Measurements from ENCODE around the gene USP17L21.
"Not testable (repeated sequence)": the region's sequence is repeated elsewhere in the genome, so short reads cannot be mapped to it uniquely, and the experiment has no call there.

The USP17L21 gene, protein sequence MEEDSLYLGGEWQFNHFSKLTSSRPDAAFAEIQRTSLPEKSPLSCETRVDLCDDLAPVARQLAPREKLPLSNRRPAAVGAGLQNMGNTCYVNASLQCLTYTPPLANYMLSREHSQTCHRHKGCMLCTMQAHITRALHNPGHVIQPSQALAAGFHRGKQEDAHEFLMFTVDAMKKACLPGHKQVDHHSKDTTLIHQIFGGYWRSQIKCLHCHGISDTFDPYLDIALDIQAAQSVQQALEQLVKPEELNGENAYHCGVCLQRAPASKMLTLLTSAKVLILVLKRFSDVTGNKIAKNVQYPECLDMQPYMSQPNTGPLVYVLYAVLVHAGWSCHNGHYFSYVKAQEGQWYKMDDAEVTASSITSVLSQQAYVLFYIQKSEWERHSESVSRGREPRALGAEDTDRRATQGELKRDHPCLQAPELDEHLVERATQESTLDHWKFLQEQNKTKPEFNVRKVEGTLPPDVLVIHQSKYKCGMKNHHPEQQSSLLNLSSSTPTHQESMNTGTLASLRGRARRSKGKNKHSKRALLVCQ

GRCh38 chr4:9262572-9262971 is at the start of gene USP17L21:
TSS of gene USP17L21 (plus strand) at chr4:9262872. CDS start at chr4:9262872, 0 bp downstream.
- not testable (repeated sequence) for DNase-seq

- DNase-seq: not testable (repeated sequence)
Observed at GRCh38 chr4:9214701-9215100, 48.0 kb upstream of the USP17L21 start.

DNA sequence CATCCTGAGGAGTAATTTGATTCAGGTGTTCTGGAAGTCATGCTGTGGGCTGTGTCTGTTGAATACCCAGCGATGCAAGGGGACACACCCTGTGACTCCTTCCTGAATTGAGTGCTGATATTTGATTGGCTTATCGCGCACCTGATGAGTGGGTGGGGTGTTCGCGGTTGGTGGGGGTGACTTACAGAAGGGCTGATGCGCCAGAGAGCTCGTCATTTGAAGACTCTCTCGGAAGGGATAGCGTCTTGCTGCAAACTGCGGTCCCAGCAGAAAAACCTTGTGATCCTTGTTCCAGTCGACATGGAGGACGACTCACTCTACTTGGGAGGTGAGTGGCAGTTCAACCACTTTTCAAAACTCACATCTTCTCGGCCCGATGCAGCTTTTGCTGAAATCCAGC is 47.6 kb upstream of the USP17L21 start, which contains the start of gene USP17L11:
Gene USP17L11 (plus strand): TSS at position 301 of the 400 bp plus-strand sequence. CDS start 0 bp downstream, at position 301.
- DNase-seq: not testable (repeated sequence)

DNA sequence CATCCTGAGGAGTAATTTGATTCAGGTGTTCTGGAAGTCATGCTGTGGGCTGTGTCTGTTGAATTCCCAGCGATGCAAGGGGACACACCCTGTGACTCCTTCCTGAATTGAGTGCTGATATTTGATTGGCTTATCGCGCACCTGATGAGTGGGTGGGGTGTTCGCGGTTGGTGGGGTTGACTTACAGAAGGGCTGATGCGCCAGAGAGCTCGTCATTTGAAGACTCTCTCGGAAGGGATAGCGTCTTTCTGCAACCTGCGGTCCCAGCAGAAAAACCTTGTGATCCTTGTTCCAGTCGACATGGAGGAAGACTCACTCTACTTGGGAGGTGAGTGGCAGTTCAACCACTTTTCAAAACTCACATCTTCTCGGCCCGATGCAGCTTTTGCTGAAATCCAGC is 42.8 kb upstream of the USP17L21 start, which contains the start of gene USP17L12:
Gene USP17L12 (plus strand): TSS at position 301 of the 400 bp plus-strand sequence. CDS start 0 bp downstream, at position 301.
- not testable (repeated sequence) for DNase-seq

DNA sequence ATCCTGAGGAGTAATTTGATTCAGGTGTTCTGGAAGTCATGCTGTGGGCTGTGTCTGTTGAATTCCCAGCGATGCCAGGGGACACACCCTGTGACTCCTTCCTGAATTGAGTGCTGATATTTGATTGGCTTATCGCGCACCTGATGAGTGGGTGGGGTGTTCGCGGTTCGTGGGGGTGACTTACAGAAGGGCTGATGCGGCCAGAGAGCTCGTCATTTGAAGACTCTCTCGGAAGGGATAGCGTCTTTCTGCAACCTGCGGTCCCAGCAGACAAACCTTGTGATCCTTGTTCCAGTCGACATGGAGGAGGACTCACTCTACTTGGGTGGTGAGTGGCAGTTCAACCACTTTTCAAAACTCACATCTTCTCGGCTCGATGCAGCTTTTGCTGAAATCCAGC is 38.1 kb upstream of the USP17L21 start, which contains the start of gene USP17L13:
Gene USP17L13 (plus strand): TSS at position 301 of the 400 bp plus-strand sequence. CDS start 0 bp downstream, at position 301.
- DNase-seq: not testable (repeated sequence)

GRCh38 chr4:9230249-9230648 is 32.4 kb upstream of the USP17L21 start:
- not testable (repeated sequence) for DNase-seq

DNA sequence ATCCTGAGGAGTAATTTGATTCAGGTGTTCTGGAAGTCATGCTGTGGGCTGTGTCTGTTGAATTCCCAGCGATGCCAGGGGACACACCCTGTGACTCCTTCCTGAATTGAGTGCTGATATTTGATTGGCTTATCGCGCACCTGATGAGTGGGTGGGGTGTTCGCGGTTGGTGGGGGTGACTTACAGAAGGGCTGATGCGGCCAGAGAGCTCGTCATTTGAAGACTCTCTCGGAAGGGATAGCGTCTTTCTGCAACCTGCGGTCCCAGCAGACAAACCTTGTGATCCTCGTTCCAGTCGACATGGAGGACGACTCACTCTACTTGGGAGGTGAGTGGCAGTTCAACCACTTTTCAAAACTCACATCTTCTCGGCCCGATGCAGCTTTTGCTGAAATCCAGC is 28.6 kb upstream of the USP17L21 start, which contains the start of gene USP17L15:
Gene USP17L15 (plus strand): TSS at position 301 of the 400 bp plus-strand sequence. CDS start 0 bp downstream, at position 301.
- DNase-seq: not testable (repeated sequence)

GRCh38 chr4:9238461-9238860 is 24.2 kb upstream of the USP17L21 start:
- DNase-seq: not testable (repeated sequence)

- not testable (repeated sequence) for DNase-seq
Observed at GRCh38 chr4:9243579-9243978, 19.1 kb upstream of the USP17L21 start, which contains the start of gene USP17L17. TSS of gene USP17L17 (plus strand) at chr4:9243879. CDS start at chr4:9243879, 0 bp downstream.

DNA sequence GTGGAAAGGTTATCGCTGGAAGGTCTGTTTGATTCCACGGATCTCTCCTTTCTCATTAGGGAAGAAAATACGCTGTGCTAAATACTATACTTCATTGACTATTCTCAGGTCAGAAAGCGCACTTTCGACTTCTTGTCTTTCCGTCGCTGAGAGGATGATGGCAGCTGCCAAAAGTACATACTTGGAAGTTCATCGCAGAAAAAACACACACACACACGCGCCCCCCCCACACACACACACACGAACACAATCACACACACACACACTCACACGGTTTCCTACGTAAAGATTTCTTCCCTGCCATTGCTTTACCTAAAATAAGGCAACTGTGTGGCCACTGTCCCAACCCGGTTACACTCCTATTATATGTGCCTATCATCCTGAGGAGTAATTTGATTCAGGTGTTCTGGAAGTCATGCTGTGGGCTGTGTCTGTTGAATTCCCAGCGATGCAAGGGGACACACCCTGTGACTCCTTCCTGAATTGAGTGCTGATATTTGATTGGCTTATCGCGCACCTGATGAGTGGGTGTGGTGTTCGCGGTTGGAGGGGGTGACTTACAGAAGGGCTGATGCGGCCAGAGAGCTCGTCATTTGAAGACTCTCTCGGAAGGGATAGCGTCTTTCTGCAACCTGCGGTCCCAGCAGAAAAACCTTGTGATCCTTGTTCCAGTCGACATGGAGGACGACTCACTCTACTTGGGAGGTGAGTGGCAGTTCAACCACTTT is 14.6 kb upstream of the USP17L21 start, which contains the start of gene USP17L18:
Gene USP17L18 (plus strand): TSS at position 678 of the 728 bp plus-strand sequence. CDS start 0 bp downstream, at position 678.
- DNase-seq: peak; percentile 0

DNA sequence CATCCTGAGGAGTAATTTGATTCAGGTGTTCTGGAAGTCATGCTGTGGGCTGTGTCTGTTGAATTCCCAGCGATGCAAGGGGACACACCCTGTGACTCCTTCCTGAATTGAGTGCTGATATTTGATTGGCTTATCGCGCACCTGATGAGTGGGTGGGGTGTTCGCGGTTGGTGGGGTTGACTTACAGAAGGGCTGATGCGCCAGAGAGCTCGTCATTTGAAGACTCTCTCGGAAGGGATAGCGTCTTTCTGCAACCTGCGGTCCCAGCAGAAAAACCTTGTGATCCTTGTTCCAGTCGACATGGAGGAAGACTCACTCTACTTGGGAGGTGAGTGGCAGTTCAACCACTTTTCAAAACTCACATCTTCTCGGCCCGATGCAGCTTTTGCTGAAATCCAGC is 9.6 kb upstream of the USP17L21 start, which contains the start of gene USP17L19:
Gene USP17L19 (plus strand): TSS at position 301 of the 400 bp plus-strand sequence. CDS start 0 bp downstream, at position 301.
- not testable (repeated sequence) for DNase-seq

DNA sequence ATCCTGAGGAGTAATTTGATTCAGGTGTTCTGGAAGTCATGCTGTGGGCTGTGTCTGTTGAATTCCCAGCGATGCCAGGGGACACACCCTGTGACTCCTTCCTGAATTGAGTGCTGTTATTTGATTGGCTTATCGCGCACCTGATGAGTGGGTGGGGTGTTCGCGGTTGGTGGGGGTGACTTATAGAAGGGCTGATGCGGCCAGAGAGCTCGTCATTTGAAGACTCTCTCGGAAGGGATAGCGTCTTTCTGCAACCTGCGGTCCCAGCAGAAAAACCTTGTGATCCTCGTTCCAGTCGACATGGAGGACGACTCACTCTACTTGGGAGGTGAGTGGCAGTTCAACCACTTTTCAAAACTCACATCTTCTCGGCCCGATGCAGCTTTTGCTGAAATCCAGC is 4.8 kb upstream of the USP17L21 start, which contains the start of gene USP17L20:
Gene USP17L20 (plus strand): TSS at position 301 of the 400 bp plus-strand sequence. CDS start 0 bp downstream, at position 301.
- DNase-seq: not testable (repeated sequence)

DNA sequence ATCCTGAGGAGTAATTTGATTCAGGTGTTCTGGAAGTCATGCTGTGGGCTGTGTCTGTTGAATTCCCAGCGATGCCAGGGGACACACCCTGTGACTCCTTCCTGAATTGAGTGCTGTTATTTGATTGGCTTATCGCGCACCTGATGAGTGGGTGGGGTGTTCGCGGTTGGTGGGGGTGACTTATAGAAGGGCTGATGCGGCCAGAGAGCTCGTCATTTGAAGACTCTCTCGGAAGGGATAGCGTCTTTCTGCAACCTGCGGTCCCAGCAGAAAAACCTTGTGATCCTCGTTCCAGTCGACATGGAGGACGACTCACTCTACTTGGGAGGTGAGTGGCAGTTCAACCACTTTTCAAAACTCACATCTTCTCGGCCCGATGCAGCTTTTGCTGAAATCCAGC is 4.6 kb downstream of the USP17L21 start, which contains the start of gene USP17L22:
Gene USP17L22 (plus strand): TSS at position 301 of the 400 bp plus-strand sequence. CDS start 0 bp downstream, at position 301.
- not testable (repeated sequence) for DNase-seq

- DNase-seq: peak; percentile 18
Observed at GRCh38 chr4:9271719-9272118, 9.0 kb downstream of the USP17L21 start.

All from stimulated activated CD4-positive, alpha-beta T cell treated with anti-CD3 and anti-CD28 coated beads, Interleukin-15, amount 100 ng/mL, for 24 hours (primary cell).